Osteoblast (primary cell): ENCODE measurements around the gene GAS2. TPM values are rescaled to one million over a fixed set of nuclear protein-coding genes. Genes with fewer than 3 reads are reported as not detected.

ENCODE experiments used
- DNase-seq: peaks from one replicate; pipeline ENCODE4 v3.0.0; 2011; ENCODE audit warnings: low spot score, mixed read lengths; ENCODE audit not compliant: insufficient read length; ENCODE audit errors: missing footprints
- H2AFZ ChIP-seq: 2 replicates; pipeline ENCODE4 v1.6.0; 2011; ENCODE audit warnings: mild to moderate bottlenecking, low read length
- H3K27ac ChIP-seq: 2 replicates; pipeline ENCODE4 v1.5.1; 2011; ENCODE audit warnings: mild to moderate bottlenecking, low read depth, low read length, moderate library complexity
- H3K27me3 ChIP-seq: 2 replicates; pipeline ENCODE4 v1.6.0; 2012; ENCODE audit warnings: mild to moderate bottlenecking, control low read depth, inconsistent platforms, low read length, moderate library complexity; ENCODE audit not compliant: insufficient read depth
- H3K36me3 ChIP-seq: 2 replicates; pipeline ENCODE4 v1.5.1; 2011; ENCODE audit warnings: mild to moderate bottlenecking, low read length, control low read depth, moderate library complexity; ENCODE audit not compliant: insufficient read depth
- H3K4me1 ChIP-seq: 2 replicates; pipeline ENCODE4 v1.5.1; 2011; ENCODE audit warnings: mild to moderate bottlenecking, low read length, control low read depth, moderate library complexity; ENCODE audit not compliant: insufficient read depth
- H3K4me2 ChIP-seq: 2 replicates; pipeline ENCODE4 v1.6.0; 2011; ENCODE audit warnings: mild to moderate bottlenecking, low read length; ENCODE audit not compliant: insufficient read depth
- H3K4me3 ChIP-seq: fragments of 200-600 bp; sonication (generic); 3 replicates; pipeline ENCODE4 v1.5.1; 2012; ENCODE audit warnings: mild to moderate bottlenecking, low read length, inconsistent platforms; ENCODE audit not compliant: insufficient read depth
- H3K79me2 ChIP-seq: 2 replicates; pipeline ENCODE4 v1.6.0; 2012; ENCODE audit warnings: mild to moderate bottlenecking, low read length, control low read depth, inconsistent platforms; ENCODE audit not compliant: insufficient read depth
- H3K9me3 ChIP-seq: 2 replicates; pipeline ENCODE4 v1.5.1; 2011; ENCODE audit warnings: low read depth, low read length, control low read depth
- H4K20me1 ChIP-seq: 2 replicates; pipeline ENCODE4 v1.6.0; 2012; ENCODE audit warnings: mild to moderate bottlenecking, low read length, control low read depth; ENCODE audit not compliant: insufficient read depth
- CTCF ChIP-seq: IDR thresholded peaks from 2 replicates; pipeline ENCODE4 v1.5.1; 2011; ENCODE audit warnings: mild to moderate bottlenecking, low read depth, low read length, moderate library complexity; ENCODE audit errors: extremely low read depth
- total RNA-seq: library from RNA; depleted of rRNA; stranded (reverse); fragments of >200 nt; gene quantifications from 2 replicates; pipeline ENCODE4 v1.2.3, GENCODE V29; 2012

Gene GAS2
- total RNA-seq, 1 donor = 0.36 TPM

DNA sequence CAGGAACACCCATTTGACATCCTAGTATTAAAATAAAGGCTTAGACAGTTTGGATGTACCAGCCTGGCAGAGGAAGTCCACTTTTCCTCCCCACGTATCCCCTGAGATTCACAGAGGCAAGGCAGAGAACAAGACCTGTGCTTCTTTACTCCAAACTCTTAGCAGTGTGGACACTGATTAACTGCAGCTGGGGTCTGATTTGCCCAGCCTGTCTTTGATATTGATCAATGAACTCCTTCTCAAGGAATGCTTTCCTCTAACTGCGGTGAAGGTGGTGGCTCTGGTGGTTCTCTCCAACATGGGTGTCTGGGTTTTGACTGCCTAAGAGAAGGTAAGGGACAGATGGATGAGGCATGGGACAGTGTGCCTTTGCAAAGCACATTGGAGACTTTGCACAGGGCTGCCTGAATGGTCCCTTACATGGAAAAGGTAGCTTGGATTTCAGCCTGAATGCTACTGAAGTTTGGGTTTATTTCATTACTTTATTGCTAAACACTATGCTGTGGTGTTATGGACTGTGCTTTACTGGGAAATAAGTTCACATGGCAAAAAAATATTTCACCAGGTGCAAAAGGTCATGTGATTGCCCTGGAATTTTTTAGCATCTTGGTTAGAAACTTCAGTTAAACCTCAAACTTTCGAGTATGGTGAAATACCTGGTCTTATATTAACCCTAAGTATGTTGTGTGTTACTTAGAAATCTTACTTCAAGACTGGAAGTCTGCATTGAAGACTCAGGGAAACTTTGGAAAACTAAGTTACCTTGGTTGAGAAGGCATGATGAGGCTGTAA is 1.8 kb downstream of the GAS2 start:
- Histone ChIP-seq H3K9me3 (no peaks in the 10 kb centered on the region), H4K20me1 (no peaks in the 10 kb centered on the region), H3K27ac (no peak overlapping the region), H2AFZ (no peak overlapping the region), H3K36me3 (no peaks in the 10 kb centered on the region), H3K4me3 (no peak overlapping the region), H3K4me2 (no peak overlapping the region), H3K27me3 (no peaks in the 10 kb centered on the region), H3K4me1 (no peaks in the 10 kb centered on the region), H3K79me2 (no peaks in the 10 kb centered on the region)
- TF ChIP-seq CTCF = no peak
- DNase-seq = peak; percentile 27

DNA sequence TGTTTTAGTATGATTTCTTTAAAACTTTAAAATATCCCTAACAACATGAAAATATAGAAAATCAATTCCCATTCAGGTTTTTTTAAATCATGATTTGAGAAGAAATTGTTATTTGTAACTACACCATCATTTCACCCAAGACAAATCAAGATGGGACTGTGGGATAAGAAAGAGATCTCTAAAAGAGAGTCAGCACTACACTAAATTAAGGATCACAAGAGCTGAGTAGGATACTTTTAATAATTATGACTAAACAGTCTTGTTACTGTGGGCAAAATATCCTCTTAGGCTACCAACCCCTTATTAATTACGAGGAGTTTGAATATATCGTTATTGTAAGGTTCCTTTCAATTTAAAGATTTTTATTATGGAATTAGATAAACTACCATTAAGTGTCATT is 3.0 kb downstream of the GAS2 start:
- Histone ChIP-seq H3K27me3 (no peaks in the 10 kb centered on the region), H4K20me1 (no peaks in the 10 kb centered on the region), H3K9me3 (no peaks in the 10 kb centered on the region), H3K4me2 (no peak overlapping the region), H3K79me2 (no peaks in the 10 kb centered on the region), H2AFZ (no peak overlapping the region), H3K27ac (no peak overlapping the region), H3K36me3 (no peaks in the 10 kb centered on the region), H3K4me3 (no peak overlapping the region), H3K4me1 (no peaks in the 10 kb centered on the region)
- DNase-seq = no peak
- no peak for TF ChIP-seq CTCF

- Histone ChIP-seq H3K79me2 (no peaks in the 10 kb centered on the region), H4K20me1 (no peaks in the 10 kb centered on the region), H3K4me1 (no peaks in the 10 kb centered on the region), H3K27me3 (no peaks in the 10 kb centered on the region), H3K9me3 (no peaks in the 10 kb centered on the region), H2AFZ (no peak overlapping the region), H3K27ac (no peak overlapping the region), H3K4me3 (no peak overlapping the region), H3K36me3 (no peaks in the 10 kb centered on the region), H3K4me2 (no peak overlapping the region)
- peak; percentile 13 for DNase-seq
- no peak for TF ChIP-seq CTCF
These were observed 4.4 kb downstream of the GAS2 start for GRCh38 chr11:22670830-22671229.

DNA sequence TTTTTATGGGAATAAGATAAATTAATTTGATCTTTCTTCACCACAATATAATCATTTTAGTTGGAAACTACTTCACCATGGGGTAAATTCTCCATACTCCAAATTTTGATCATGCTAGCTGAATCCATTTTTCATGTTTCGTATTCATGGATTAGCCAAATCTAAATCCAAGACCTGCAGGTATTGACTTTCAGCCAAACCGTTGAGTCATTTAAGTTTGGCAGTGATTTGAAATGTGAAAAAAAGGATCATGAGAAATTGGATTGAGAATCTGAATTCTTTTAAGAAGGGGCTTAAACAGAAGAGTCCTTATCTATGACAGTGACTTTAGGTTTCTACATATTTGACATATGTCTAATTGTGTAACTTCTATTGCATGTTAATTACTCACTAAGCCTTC is 5.3 kb downstream of the GAS2 start:
- no peak for TF ChIP-seq CTCF
- Histone ChIP-seq H4K20me1 (no peaks in the 10 kb centered on the region), H3K36me3 (no peaks in the 10 kb centered on the region), H2AFZ (no peak overlapping the region), H3K27me3 (no peaks in the 10 kb centered on the region), H3K4me3 (no peak overlapping the region), H3K27ac (no peak overlapping the region), H3K9me3 (no peaks in the 10 kb centered on the region), H3K79me2 (no peaks in the 10 kb centered on the region), H3K4me2 (no peak overlapping the region), H3K4me1 (no peaks in the 10 kb centered on the region)
- no peak for DNase-seq
